Fibroblast of peridontal ligament (primary cell): ENCODE data around the gene TRIM14.
"Not testable (repeated sequence)": the region's sequence is repeated elsewhere in the genome, so short reads cannot be mapped to it uniquely, and the experiment has no call there.

Experiments used
- DNase-seq: peaks from one replicate; pipeline ENCODE4 v3.0.0-alpha.2; 2010; ENCODE audit errors: extremely low read depth

The TRIM14 gene

GRCh38 chr9:98083566-98084183, 35.3 kb downstream of the TRIM14 start:
- DNase-seq, result no peak

DNA sequence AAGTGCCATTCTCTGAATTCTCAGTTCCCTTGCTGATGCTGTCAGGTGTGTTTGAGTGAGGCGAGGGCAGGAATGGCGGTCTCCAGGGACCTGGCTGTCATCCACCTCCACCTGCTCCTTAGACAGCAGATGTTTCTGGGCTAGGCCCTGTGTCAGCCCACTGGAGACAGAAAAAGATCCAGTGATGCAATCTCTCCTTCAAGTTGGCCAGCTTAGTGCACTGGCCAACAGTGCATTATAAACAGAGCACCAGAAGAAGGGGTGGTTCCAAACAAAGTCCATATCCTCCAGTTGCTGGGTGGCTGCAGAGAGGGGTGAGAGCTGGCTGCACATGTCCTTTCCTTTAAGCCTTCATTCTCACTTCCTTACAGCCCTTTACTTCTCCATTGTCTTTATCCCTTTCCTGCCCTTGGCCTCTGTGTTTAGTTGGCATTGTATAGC, 35.9 kb downstream of the TRIM14 start:
- peak; percentile 57 for DNase-seq

DNA sequence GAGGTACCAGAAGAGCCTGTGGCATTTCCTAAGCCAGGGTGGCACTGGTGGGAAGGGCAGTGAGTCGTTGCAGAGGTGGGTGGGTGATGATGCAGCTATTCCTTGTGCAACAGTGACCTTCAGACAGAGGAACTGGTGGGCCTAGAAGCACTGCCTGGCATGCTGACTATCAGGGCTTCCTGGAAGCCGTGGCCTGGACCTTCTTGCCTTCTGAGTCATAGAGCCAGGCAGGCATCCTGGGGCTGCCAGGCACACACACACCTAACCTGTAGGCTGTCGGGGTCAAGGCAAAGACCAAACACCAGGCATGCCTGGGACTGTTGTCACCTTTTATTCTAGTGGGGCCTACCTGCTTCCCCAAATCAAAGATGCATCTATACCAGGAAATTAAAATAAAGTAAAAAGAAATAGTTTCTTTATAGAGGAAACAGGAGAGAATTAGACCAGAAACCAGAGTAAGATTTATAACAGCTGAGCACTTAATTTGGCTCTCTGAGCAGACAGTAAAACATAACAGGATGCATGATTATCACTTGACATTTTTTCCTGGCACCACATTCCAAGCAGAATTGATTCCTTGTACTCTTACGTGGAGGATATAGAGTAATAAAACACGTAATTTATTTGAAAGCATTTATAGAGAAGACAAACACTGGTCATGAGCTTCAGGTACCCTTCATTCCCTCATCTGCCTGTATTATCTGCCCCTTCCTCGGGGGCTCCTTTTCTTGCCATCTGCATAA, 37.4 kb downstream of the TRIM14 start:
- no peak for DNase-seq

- no peak for DNase-seq
Measured at GRCh38 chr9:98080780-98081179, 38.2 kb downstream of the TRIM14 start.

GRCh38 chr9:98080326-98080725, 38.7 kb downstream of the TRIM14 start:
- peak; percentile 73 for DNase-seq

- no peak for DNase-seq
Measured at GRCh38 chr9:98078895-98079294, 40.1 kb downstream of the TRIM14 start.

- DNase-seq, result not testable (repeated sequence)
Measured at GRCh38 chr9:98076514-98076890, 42.5 kb downstream of the TRIM14 start.

DNA sequence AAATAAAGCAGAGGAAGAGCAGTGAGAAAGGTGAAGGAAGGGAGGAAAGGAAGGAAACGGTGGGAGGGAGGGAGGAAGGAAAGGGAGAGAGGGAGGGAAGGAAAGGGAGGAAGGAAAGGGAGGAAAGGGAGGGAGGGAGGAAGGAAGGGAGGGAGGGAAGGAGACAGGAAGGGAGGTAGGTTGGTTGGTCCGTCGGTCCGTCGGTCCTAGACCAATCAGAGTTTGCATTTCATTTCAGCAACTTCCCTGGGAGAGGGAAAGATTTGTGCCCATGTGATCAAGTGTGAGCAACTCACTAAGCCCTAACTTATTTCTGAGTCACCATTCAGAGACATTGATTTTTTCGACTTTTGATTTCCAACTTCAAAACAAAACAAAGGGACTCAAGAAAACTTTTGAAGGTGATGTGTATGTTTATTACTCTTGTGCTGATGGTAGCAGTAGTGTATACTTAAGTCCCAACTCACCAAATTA, 43.7 kb downstream of the TRIM14 start:
- peak; percentile 89 for DNase-seq

DNA sequence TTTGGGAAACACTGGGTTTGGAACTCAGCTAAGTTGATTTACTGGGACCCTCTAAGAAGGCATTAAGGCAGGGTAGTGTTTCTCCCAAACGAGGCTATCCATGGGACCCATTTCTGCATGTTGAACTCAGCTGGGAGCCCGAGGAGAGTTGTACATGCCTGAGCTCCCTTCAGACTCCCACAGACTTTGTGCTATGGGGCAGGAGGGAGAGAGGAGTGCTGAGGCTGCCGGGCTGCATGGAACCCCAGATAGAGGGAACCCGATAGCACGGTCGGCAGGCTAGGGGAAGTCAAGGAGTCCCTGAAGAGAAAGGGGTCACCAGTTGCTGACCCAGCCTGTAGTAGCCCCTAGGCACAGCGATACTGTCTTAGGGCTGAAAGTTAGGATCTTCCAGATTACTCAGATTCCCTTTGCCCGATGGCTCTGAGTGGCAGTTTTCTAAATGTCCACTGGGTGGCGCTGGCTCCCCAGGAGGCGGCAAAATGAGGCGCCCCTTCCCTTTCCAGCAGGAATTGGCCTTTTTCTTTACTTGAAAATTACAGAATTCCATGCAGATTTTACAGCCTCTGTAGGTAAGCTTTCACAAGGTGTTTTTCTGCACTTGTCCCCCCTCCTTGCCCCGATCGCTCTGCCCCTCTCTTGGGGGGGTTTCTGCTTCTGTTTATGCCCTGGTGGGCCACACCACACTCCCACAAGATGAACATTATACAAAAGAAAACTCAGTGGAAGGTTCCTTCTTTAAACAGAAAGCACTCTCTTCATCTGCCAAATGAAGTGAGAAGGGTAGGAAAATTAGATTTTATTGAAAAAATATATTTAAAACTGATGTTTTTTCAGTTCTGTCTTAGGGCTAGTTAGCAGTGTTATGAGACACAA, 44.7 kb downstream of the TRIM14 start:
- peak; percentile 74 for DNase-seq

DNA sequence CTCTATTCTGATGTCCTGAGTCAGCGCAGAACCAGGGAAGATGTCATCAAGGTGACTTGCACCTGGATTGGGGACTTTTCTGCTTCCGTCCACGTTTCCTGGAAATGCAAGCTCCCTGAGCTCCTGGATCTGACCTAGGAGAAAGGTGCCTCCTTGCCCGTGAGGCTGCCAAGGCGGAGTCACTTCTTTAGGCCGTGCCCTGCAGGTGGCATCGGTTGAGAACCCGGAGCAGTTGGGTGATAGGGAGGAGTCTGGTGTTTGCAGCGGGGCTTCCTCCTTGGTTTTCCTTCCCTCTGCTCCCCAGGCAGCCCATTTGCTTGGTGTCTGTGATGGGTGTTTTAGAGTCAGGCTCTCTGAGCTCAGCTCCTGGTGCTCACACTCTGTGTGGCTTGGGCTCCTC, 47.3 kb downstream of the TRIM14 start:
- DNase-seq, result no peak

GRCh38 chr9:98070704-98071103, 48.3 kb downstream of the TRIM14 start:
- no peak for DNase-seq

DNA sequence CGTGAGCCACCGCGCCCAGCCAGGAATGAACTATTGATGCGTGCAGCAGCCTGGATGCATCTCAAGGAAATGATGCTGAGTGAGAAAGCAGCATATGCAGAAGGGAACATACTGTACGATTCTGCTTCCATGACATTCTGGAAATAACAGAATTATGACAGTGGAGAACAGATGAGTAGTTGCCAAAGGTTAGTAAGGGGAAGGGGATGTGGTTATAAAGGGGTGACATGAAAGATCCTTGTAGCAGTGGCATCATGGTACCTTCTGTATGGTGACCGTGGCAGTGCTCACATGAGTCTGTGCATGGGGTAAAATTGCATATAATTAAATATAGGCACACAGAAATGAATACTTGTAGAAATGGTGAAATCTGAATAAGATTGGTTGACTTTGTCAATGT, 49.5 kb downstream of the TRIM14 start:
- no peak for DNase-seq

DNA sequence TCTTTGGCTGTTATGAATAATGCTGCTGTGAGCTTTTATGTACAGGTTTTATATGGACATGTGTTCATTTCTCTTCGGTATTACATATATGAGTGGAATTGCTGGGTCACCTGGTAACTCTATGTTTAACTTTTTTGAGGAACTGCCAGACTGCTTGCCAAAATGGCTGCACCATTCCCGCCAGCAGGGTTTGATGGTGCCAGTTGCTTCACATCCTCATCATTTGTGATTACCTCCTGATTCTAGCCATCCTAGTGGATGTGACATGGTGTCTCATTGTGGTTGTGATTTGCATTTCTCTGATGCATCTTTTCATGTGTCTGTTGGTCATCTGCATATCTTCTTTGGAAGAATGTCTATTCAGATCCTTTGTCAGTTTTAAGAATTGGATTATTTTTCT, 51.8 kb downstream of the TRIM14 start:
- no peak for DNase-seq

DNA sequence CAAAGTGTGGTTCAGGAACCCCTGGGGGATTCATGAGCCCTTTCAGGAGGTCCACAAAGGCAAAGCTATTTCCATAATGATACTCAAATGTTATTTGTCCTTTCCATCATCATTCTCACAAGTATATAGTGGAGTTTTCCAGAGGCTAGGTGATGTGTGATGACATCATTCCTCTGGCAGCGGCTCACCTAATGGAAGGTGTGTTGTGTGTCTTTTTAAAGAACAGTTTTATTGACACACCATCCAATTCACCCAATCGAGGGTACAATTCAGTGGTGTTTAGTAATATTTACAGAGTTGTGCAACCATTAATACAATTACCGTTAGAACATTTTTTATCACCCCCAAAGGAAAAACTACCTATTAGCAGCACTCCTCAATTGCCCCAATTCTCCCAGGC, 52.8 kb downstream of the TRIM14 start:
- DNase-seq, result no peak

DNA sequence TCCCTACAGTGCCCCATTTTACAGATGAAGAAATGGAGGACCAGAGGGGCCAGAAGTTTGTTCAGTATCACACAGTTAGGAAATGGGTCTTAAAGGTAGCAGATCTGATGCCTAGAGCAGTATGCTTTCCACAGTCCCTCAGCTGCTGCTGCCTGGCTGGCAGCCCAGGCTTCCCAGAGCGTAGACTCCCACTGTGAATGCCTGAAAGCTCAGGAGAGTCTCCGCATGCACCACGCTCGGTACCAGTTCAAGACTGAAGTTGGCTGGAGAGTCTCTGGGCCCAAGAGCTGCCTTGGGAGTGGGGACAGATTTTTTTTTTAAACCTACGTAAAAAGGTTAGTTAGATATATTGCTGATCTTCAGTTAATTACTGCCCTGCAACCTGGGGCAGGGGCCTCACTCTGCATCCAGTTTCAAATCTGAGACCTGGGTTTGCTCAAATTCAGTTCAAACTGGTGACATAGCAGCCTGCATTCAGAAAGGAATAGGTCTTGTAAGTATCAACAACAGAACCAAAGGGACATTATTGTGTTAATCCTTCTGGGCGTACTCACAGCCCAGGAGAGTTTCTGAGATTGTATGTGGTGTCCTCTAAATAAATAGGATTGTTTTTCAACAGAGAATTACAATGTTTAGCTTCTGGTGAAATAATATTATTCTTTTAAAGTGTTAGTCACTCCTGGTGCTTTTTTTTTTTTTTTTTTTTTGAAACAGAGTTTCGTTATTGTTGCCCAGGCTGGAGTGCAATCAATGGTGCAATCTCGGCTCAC, 54.2 kb downstream of the TRIM14 start:
- no peak for DNase-seq

GRCh38 chr9:98062161-98062560, 56.9 kb downstream of the TRIM14 start:
- no peak for DNase-seq

- peak; percentile 25 for DNase-seq
Measured at GRCh38 chr9:98057138-98057799, 61.8 kb downstream of the TRIM14 start.

DNA sequence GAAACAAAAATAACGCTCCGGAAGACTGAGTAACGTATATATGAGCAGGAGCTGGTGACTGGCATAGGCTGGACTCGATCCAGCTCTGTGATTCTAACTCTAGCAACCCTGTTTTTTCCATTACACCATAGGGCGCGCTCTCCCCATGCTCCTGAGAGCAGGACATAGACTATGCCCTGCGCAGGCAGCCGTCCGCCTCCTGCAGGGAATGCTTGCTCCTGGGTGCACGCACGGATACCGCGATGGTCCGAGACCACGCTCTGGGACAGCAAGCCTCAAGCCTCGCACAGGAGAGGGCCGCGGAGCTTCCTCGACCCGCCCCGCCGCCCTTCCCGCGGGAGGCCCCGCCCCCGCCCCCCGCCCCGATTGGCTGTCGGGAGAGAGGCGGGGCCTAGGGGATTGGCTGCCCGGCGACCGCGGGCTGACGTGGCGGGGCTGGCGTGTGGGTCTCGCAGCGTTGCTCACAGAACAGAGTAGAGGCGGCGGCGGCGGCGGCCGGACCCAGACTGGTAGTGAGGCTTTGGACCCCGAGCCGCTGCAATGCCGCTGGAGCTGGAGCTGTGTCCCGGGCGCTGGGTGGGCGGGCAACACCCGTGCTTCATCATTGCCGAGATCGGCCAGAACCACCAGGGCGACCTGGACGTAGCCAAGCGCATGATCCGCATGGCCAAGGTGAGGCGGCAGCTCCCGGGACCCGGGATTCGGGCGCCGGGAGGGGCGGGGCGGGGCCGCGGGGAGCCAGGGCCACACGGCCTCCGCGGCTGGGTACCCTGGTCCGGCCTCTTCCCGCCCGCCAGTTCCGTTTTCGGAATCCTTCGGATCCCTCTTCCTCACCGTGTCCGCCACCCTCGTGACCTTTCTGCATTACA, 62.5 kb downstream of the TRIM14 start, which contains the start of gene NANS:
NANS (plus strand) TSS at position 464 of the 869 bp plus-strand sequence; CDS start at position 541, 77 bp downstream.
- peak; percentile 91 for DNase-seq

DNA sequence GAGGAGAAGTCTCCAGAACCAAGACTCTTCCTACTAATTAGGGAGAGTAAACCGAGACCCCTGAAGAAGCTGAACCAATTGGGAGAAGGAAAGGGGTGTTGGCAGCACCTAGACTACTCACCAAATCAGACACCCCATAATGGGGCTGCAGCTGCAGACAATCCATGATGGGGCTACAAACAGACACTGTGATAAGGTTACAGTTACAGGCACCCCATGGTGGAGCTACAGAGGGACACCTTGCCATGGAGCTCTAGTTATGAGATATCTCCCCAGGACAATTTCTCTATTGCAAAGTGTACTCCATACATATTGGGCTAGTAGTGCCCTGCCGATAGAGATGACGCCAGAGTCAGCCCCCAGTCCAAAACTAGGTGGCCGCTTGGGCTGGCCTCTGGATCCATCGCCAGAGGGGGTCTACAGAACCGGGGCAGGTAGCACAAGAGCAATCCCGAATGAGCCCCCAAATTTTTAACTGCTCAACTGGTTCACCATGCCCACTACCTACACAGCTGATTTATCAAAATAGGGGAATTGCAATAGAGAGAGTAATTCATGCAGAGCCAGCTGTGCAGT, 64.6 kb downstream of the TRIM14 start:
- no peak for DNase-seq

GRCh38 chr9:98050351-98050750, 68.7 kb downstream of the TRIM14 start:
- no peak for DNase-seq
